GM19240 (cell line): ENCODE data around the gene IL16.
"Not testable (repeated sequence)": the region's sequence is repeated elsewhere in the genome, so short reads cannot be mapped to it uniquely, and the experiment has no call there.

ENCODE experiments used
- DNase-seq: peaks from one replicate; pipeline ENCODE4 v3.0.0; 2011; ENCODE audit warnings: low spot score; ENCODE audit not compliant: insufficient read length

The IL16 gene

GRCh38 chr15:81311752-81312464 lies 115.2 kb downstream of the IL16 start:
- no peak for DNase-seq

GRCh38 chr15:81312790-81313543 lies 116.3 kb downstream of the IL16 start:
- no peak for DNase-seq

GRCh38 chr15:81313686-81314085 lies 117.0 kb downstream of the IL16 start:
- no peak for DNase-seq

GRCh38 chr15:81314378-81314777 lies 117.7 kb downstream of the IL16 start:
- no peak for DNase-seq

- DNase-seq, result no peak
These were observed 118.9 kb downstream of the IL16 start for GRCh38 chr15:81315452-81316175.

GRCh38 chr15:81316267-81316666 lies 119.6 kb downstream of the IL16 start:
- no peak for DNase-seq

GRCh38 chr15:81317642-81318017 lies 121.0 kb downstream of the IL16 start:
- DNase-seq, result no peak

- no peak for DNase-seq
These were observed 125.0 kb downstream of the IL16 start for GRCh38 chr15:81321667-81322066.

GRCh38 chr15:81322676-81323253 lies 126.1 kb downstream of the IL16 start:
- DNase-seq, result no peak

- no peak for DNase-seq
These were observed 126.9 kb downstream of the IL16 start for GRCh38 chr15:81323559-81323943.

- peak; percentile 95 for DNase-seq
These were observed 127.5 kb downstream of the IL16 start, which contains the start of gene STARD5 for GRCh38 chr15:81323944-81324881. Gene STARD5 (minus strand): TSS chr15:81324141. CDS start chr15:81324099, 42 bp downstream.

GRCh38 chr15:81326466-81327212 lies 130.0 kb downstream of the IL16 start:
- DNase-seq, result no peak

- DNase-seq, result no peak
These were observed 130.8 kb downstream of the IL16 start for GRCh38 chr15:81327516-81327915.

GRCh38 chr15:81329446-81329845 lies 132.8 kb downstream of the IL16 start:
- no peak for DNase-seq

GRCh38 chr15:81330366-81331090 lies 133.8 kb downstream of the IL16 start:
- no peak for DNase-seq

GRCh38 chr15:81331141-81331540 lies 134.5 kb downstream of the IL16 start:
- not testable (repeated sequence) for DNase-seq

GRCh38 chr15:81331600-81331999 lies 134.9 kb downstream of the IL16 start:
- DNase-seq, result no peak

- no peak for DNase-seq
These were observed 135.6 kb downstream of the IL16 start for GRCh38 chr15:81332326-81332725.

- no peak for DNase-seq
These were observed 136.7 kb downstream of the IL16 start for GRCh38 chr15:81333363-81333762.
